ENCODE results near the gene SGF29. TPM values are rescaled to one million over a fixed set of nuclear protein-coding genes. Genes with fewer than 3 reads are reported as not detected.

Gene SGF29
- polyA plus RNA-seq, 1 donor (not counting 4 experiments of a cell fraction or from before 2014, with no cell fraction given): 3.0 TPM

DNA sequence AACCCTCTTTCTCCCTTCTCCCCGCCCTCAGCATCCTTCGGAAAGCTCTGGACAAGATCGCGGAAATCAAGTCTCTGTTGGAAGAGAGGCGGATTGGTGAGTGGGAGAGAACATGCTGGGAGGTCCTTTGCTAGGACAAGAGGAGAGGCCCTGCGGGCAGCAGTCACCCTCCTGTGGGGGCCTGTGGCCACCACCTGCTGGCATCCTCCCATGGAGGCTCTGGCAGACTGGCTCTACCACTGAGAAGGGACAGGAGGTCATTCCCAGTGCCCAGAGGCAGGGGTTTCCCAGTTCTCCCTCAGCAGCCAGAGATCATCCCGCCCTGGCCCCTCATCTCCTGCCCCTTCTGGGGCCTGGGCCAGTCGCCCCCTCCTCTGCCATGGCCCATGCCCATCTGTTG is 35.3 kb downstream of the SGF29 start:
- Histone ChIP-seq H3K4me2 (ENCODE audit: control insufficient read depth, extremely low read depth, insufficient read depth, low read depth, low read length) (no peak overlapping the region), H3K27ac (ENCODE audit: control insufficient read depth, insufficient read depth, low read length) (no peak overlapping the region), H3K9me1 (ENCODE audit: control insufficient read depth, extremely low read depth, insufficient read depth, low read length) (no peaks in the 10 kb centered on the region), H3K27me3 (ENCODE audit: control insufficient read depth, extremely low read depth, insufficient read depth, low read length) (no peaks in the 10 kb centered on the region), H3K9ac (ENCODE audit: control insufficient read depth, extremely low read depth, insufficient read depth, low read length) (no peak overlapping the region), H3K36me3 (ENCODE audit: control insufficient read depth in 2 of 2, extremely low read depth in 1 of 2, insufficient read depth in 2 of 2, low read length in 2 of 2) (peaks cover 5 to 6% of the 10 kb centered on the region in 2 experiments), H2AFZ (ENCODE audit: control insufficient read depth, low read length) (no peak overlapping the region), H3K79me2 (ENCODE audit: control insufficient read depth, insufficient read depth, low read length) (no peaks in the 10 kb centered on the region), H3K9me3 (ENCODE audit: control insufficient read depth, low read depth, low read length) (no peaks in the 10 kb centered on the region), H3K4me1 (ENCODE audit: control insufficient read depth, extremely low read depth, insufficient read depth, low read length) (peaks cover 6% of the 10 kb centered on the region), H3K4me3 (ENCODE audit: control insufficient read depth in 2 of 3, extremely low read depth in 1 of 3, insufficient read depth in 2 of 3, low read depth in 1 of 3, low read length in 3 of 3) (no peak overlapping the region), H4K20me1 (ENCODE audit: control insufficient read depth, extremely low read depth, insufficient read depth, low read length) (no peaks in the 10 kb centered on the region)
- no peak for TF ChIP-seq EZH2 (IDR thresholded peaks at IDR 0.05; ENCODE audit: low read length)
- TF ChIP-seq, protein P1, sequence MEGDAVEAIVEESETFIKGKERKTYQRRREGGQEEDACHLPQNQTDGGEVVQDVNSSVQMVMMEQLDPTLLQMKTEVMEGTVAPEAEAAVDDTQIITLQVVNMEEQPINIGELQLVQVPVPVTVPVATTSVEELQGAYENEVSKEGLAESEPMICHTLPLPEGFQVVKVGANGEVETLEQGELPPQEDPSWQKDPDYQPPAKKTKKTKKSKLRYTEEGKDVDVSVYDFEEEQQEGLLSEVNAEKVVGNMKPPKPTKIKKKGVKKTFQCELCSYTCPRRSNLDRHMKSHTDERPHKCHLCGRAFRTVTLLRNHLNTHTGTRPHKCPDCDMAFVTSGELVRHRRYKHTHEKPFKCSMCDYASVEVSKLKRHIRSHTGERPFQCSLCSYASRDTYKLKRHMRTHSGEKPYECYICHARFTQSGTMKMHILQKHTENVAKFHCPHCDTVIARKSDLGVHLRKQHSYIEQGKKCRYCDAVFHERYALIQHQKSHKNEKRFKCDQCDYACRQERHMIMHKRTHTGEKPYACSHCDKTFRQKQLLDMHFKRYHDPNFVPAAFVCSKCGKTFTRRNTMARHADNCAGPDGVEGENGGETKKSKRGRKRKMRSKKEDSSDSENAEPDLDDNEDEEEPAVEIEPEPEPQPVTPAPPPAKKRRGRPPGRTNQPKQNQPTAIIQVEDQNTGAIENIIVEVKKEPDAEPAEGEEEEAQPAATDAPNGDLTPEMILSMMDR (optimal IDR thresholded peaks at IDR 0.05 in 1 of 3, IDR thresholded peaks at IDR 0.05 in 1 of 3, conservative IDR thresholded peaks at IDR 0.05 in 1 of 3; ENCODE audit: extremely low read depth in 1 of 3, insufficient read depth in 2 of 3, low read length in 3 of 3): no peak
- FAIRE-seq: no peak
- dilution Hi-C loops (cut with MboI; ENCODE audit: extremely low pct_ligation_motif_present, low sequenced_read_pairs): no loop called here
- DNase-seq (ENCODE audit: low read depth, low spot score): no peak

DNA sequence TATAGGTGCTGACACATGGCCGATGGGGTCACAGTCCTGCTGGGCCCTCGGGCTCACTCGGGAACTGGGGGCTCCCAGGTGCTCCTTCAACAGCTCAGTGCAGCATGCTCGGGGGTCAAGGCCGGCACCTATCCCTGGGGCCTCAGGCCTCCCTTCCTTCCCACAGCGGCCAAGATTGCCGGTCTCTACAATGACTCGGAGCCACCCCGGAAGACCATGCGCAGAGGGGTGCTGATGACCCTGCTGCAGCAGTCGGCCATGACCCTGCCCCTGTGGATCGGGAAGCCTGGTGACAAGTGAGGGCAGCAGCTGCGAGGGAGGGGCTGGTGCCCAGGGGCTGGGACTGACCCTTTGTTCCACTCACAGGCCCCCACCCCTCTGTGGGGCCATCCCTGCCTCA is 36.2 kb downstream of the SGF29 start:
- H3K4me1 ChIP-seq (ENCODE audit: control insufficient read depth, extremely low read depth, insufficient read depth, low read length): peaks cover 6% of the 10 kb centered on the region
- no peak overlapping the region for H2AFZ ChIP-seq (ENCODE audit: control insufficient read depth, low read length)
- FAIRE-seq (no peak), DNase-seq (ENCODE audit: low read depth, low spot score) (no peak)
- no peak overlapping the region for H3K9ac ChIP-seq (ENCODE audit: control insufficient read depth, extremely low read depth, insufficient read depth, low read length)
- H3K9me1 ChIP-seq (ENCODE audit: control insufficient read depth, extremely low read depth, insufficient read depth, low read length): no peaks in the 10 kb centered on the region
- no peaks in the 10 kb centered on the region for H3K27me3 ChIP-seq (ENCODE audit: control insufficient read depth, extremely low read depth, insufficient read depth, low read length)
- H3K4me2 ChIP-seq (ENCODE audit: control insufficient read depth, extremely low read depth, insufficient read depth, low read depth, low read length): no peak overlapping the region
- H3K27ac ChIP-seq (ENCODE audit: control insufficient read depth, insufficient read depth, low read length): no peak overlapping the region
- H3K4me3 ChIP-seq (ENCODE audit: control insufficient read depth in 2 of 3, extremely low read depth in 1 of 3, insufficient read depth in 2 of 3, low read depth in 1 of 3, low read length in 3 of 3): no peak overlapping the region
- no peak for TF ChIP-seq EZH2 (IDR thresholded peaks at IDR 0.05; ENCODE audit: low read length)
- TF ChIP-seq, protein P1 (optimal IDR thresholded peaks at IDR 0.05 in 1 of 3, IDR thresholded peaks at IDR 0.05 in 1 of 3, conservative IDR thresholded peaks at IDR 0.05 in 1 of 3; ENCODE audit: extremely low read depth in 1 of 3, insufficient read depth in 2 of 3, low read length in 3 of 3): no peak
- dilution Hi-C loops (cut with MboI; ENCODE audit: extremely low pct_ligation_motif_present, low sequenced_read_pairs): no loop called here
- H3K9me3 ChIP-seq (ENCODE audit: control insufficient read depth, low read depth, low read length): no peaks in the 10 kb centered on the region
- H4K20me1 ChIP-seq (ENCODE audit: control insufficient read depth, extremely low read depth, insufficient read depth, low read length): no peaks in the 10 kb centered on the region
- no peaks in the 10 kb centered on the region for H3K79me2 ChIP-seq (ENCODE audit: control insufficient read depth, insufficient read depth, low read length)
- H3K36me3 ChIP-seq (ENCODE audit: control insufficient read depth in 2 of 2, extremely low read depth in 1 of 2, insufficient read depth in 2 of 2, low read length in 2 of 2): peaks cover 5 to 6% of the 10 kb centered on the region in 2 experiments
